Fibroblast of lung (primary cell): ENCODE results near the gene SH3GL1. TPM values are rescaled to one million over a fixed set of nuclear protein-coding genes. Genes with fewer than 3 reads are reported as not detected.

ENCODE experiments used
- DNase-seq, 2 donors: peaks; one replicate each; pipeline versions ENCODE4 v3.0.0 to v3.0.0-alpha.2; 2010; ENCODE audit warnings: low read depth in 2 of 2
- H2AFZ ChIP-seq: 2 replicates; pipeline ENCODE4 v1.5.1; 2012; ENCODE audit warnings: low read length, control low read depth, inconsistent platforms
- H3K27ac ChIP-seq: 2 replicates; pipeline ENCODE4 v1.5.1; 2011; ENCODE audit warnings: low read length, control low read depth; ENCODE audit not compliant: insufficient read depth
- H3K27me3 ChIP-seq: 2 replicates; pipeline ENCODE4 v1.5.1; 2011; ENCODE audit warnings: mild to moderate bottlenecking, low read length; ENCODE audit not compliant: control insufficient read depth, insufficient read depth
- H3K36me3 ChIP-seq: 2 replicates; pipeline ENCODE4 v1.5.1; 2011; ENCODE audit warnings: low read length; ENCODE audit not compliant: control insufficient read depth, insufficient read depth
- H3K4me1 ChIP-seq: 2 replicates; pipeline ENCODE4 v1.5.1; 2011; ENCODE audit warnings: low read length; ENCODE audit not compliant: control insufficient read depth, insufficient read depth; ENCODE audit errors: extremely low read depth
- H3K4me2 ChIP-seq: 2 replicates; pipeline ENCODE4 v1.5.1; 2011; ENCODE audit warnings: low read length, control low read depth; ENCODE audit not compliant: insufficient read depth; ENCODE audit errors: extremely low read depth
- H3K4me3 ChIP-seq, 4 experiments: fragments of 200-600 bp in 1 of 4; sonication (generic) in 1 of 4; replicated peaks in 1 of 4; 2 replicates each; pipeline ENCODE4 v1.5.1; 2011 to 2016; ENCODE audit warnings: low read length in 4 of 4, low read depth in 3 of 4, mild to moderate bottlenecking in 3 of 4, control low read depth in 2 of 4, inconsistent platforms in 1 of 4, mixed read lengths in 1 of 4; ENCODE audit not compliant: insufficient read depth in 1 of 4; ENCODE audit errors: control extremely low read depth in 1 of 4
- H3K79me2 ChIP-seq: 2 replicates; pipeline ENCODE4 v1.5.1; 2012; ENCODE audit warnings: mild to moderate bottlenecking, low read length, inconsistent platforms; ENCODE audit not compliant: control insufficient read depth, insufficient read depth
- H3K9ac ChIP-seq: 2 replicates; pipeline ENCODE4 v1.5.1; 2011; ENCODE audit warnings: mild to moderate bottlenecking, low read length, control low read depth; ENCODE audit not compliant: insufficient read depth
- H3K9me3 ChIP-seq: 2 replicates; pipeline ENCODE4 v1.5.1; 2012; ENCODE audit warnings: low read depth, low read length; ENCODE audit not compliant: control insufficient read depth, insufficient read depth
- H4K20me1 ChIP-seq: 2 replicates; pipeline ENCODE4 v1.5.1; 2011; ENCODE audit warnings: low read length; ENCODE audit not compliant: control insufficient read depth, insufficient read depth; ENCODE audit errors: extremely low read depth
- EZH2 ChIP-seq: IDR thresholded peaks from 2 replicates; pipeline ENCODE4 v1.5.1; 2012; ENCODE audit warnings: low read length, control low read depth, mild to moderate bottlenecking; ENCODE audit errors: missing control alignments
- polyA plus RNA-seq, 2 donors: library from polyadenylated mRNA; depleted of rRNA in 1 of 2; stranded (reverse) in 1 of 2; unstranded in 1 of 2; fragments of >200 nt; gene quantifications; 2 replicates each; pipeline ENCODE4 v1.2.1, GENCODE V29; 2011 to 2012; ENCODE audit warnings: missing spikeins in 1 of 2
- total RNA-seq: library from RNA; depleted of rRNA; stranded (reverse); fragments of >200 nt; gene quantifications from 2 replicates; pipeline ENCODE4 v1.2.1, GENCODE V29; 2014
- TF ChIP-seq, protein P1 (sequence below), 2 donors: IDR thresholded peaks in 1 of 2; conservative IDR thresholded peaks in 1 of 2; 1 replicate in 1 of 2; 2 replicates in 1 of 2; pipeline ENCODE4 v1.5.1; 2011 to 2012; ENCODE audit warnings: low read length in 2 of 2, control low read depth in 1 of 2, inconsistent platforms in 1 of 2, low read depth in 1 of 2, mild to moderate bottlenecking in 1 of 2

SH3GL1 gene
- total and polyA plus RNA-seq, 2 donors (not counting 1 experiment from before 2014, with no cell fraction given) = 23.9 to 44.9 TPM

DNA sequence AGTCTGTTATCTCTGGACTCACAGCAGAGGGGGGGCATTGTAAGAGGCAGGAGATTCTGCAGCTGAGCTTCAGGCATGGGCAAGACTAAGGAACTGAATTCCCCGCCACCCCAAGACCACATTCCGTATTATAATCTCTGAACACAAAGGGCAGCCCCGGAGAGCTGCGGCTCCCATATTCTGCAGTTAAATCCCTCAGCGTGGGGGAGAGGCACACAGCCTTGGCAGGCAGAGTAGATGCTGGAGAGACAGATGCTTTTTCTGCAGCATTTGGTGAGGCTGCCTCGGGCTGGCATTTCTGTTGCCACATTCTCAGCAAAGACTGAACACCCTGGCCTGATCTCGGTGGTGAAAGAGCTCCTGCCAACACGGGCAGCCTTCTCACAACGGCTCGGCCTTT is 15.0 kb upstream of the SH3GL1 start:
- peaks cover 6% of the 10 kb centered on the region for H3K36me3 ChIP-seq
- no peaks in the 10 kb centered on the region for H4K20me1 ChIP-seq
- H3K4me2 ChIP-seq = peak overlapping the region; percentile 61
- H3K27me3 ChIP-seq = no peaks in the 10 kb centered on the region
- peaks cover 8% of the 10 kb centered on the region for H3K4me1 ChIP-seq
- H3K9ac ChIP-seq = no peak overlapping the region
- TF ChIP-seq, protein P1, sequence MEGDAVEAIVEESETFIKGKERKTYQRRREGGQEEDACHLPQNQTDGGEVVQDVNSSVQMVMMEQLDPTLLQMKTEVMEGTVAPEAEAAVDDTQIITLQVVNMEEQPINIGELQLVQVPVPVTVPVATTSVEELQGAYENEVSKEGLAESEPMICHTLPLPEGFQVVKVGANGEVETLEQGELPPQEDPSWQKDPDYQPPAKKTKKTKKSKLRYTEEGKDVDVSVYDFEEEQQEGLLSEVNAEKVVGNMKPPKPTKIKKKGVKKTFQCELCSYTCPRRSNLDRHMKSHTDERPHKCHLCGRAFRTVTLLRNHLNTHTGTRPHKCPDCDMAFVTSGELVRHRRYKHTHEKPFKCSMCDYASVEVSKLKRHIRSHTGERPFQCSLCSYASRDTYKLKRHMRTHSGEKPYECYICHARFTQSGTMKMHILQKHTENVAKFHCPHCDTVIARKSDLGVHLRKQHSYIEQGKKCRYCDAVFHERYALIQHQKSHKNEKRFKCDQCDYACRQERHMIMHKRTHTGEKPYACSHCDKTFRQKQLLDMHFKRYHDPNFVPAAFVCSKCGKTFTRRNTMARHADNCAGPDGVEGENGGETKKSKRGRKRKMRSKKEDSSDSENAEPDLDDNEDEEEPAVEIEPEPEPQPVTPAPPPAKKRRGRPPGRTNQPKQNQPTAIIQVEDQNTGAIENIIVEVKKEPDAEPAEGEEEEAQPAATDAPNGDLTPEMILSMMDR (conservative IDR thresholded peaks at IDR 0.05 in 1 of 2, IDR thresholded peaks at IDR 0.05 in 1 of 2; ENCODE audit: low read depth in 1 of 2, low read length in 2 of 2) = no peak
- no peak for TF ChIP-seq EZH2
- no peaks in the 10 kb centered on the region for H3K9me3 ChIP-seq
- H3K79me2 ChIP-seq = peaks cover 10% of the 10 kb centered on the region
- peak in 1 of 2 donors; percentile 30 for DNase-seq
- no peak overlapping the region for H2AFZ ChIP-seq
- no peak overlapping the region for H3K27ac ChIP-seq
- H3K4me3 ChIP-seq = peak overlapping the region in 2 of 4 experiments; percentile 22 to 36

DNA sequence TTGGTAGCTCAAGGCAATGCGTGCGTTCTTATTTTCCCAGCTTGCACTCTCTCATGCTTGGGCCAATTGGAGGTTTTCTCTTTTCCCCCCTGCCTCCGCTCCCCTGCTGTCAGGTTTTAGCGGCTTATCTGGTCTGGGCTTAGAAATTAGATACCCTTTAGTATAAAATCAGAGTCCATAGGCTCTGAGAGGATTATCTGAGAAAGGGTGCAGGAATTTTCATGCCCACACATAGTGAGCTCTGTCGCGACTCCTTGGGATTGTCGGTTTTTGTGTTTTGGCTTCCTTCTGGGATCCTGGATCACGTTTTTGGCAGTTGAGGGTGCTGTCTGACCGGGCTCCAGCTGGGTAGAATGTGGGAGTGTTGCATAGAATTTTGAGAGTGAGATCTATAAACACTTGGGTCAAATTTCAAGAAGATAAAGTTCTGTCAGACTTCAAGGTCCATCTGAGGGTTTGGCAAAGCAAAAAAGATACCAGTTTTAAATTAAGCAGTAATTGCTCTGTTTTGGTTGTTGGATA is 14.5 kb upstream of the SH3GL1 start:
- H3K4me1 ChIP-seq = peaks cover 8% of the 10 kb centered on the region
- peak; percentile 12 to 71 for DNase-seq
- no peak overlapping the region for H2AFZ ChIP-seq
- peaks cover 6% of the 10 kb centered on the region for H3K36me3 ChIP-seq
- H3K4me3 ChIP-seq = peak overlapping the region in 2 of 4 experiments; percentile 21 to 36
- peak overlapping the region; percentile 61 for H3K4me2 ChIP-seq
- H3K9me3 ChIP-seq = no peaks in the 10 kb centered on the region
- no peaks in the 10 kb centered on the region for H4K20me1 ChIP-seq
- peak overlapping the region; percentile 40 for H3K27ac ChIP-seq
- H3K9ac ChIP-seq = no peak overlapping the region
- H3K27me3 ChIP-seq = no peaks in the 10 kb centered on the region
- peaks cover 10% of the 10 kb centered on the region for H3K79me2 ChIP-seq
- TF ChIP-seq, protein P1 (conservative IDR thresholded peaks at IDR 0.05 in 1 of 2, IDR thresholded peaks at IDR 0.05 in 1 of 2; ENCODE audit: low read depth in 1 of 2, low read length in 2 of 2) = peak in 1 of 2 donors; percentile 16
- no peak for TF ChIP-seq EZH2

DNA sequence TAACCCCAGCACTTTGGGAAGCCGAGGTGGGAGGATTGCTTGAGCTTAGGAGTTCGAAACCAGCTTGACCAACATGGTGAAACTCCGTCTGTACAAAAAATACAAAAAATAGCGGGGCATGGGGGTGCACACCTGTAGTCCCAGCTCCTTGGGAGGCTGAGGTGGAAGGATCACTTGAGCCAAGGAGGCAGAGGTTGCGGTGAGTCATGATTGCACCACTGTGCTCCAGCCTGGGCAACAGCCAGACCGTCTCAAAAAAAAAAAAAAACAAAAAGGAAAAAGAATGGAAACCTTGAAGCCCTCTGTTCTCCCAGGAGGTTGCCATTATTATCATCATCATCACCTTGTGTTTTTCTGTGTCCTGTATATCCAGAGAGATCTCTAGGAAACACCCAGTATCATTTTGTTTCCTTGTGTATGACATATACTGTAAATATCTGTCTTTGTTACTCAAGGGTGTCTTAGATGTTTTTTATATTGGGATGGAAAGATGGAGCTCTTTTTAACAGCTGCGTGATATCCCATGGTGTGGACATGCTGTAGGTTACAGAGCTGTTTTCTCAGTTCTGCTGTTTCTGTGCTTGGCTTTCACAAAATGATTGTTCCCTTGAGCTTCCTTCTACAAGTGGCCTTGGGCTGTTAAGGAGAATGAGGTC is 13.9 kb upstream of the SH3GL1 start:
- peak overlapping the region; percentile 61 for H3K4me2 ChIP-seq
- peak overlapping the region in 2 of 4 experiments; percentile 21 to 36 for H3K4me3 ChIP-seq
- no peak overlapping the region for H2AFZ ChIP-seq
- no peaks in the 10 kb centered on the region for H3K9me3 ChIP-seq
- H3K27ac ChIP-seq = peak overlapping the region; percentile 40
- no peaks in the 10 kb centered on the region for H4K20me1 ChIP-seq
- H3K27me3 ChIP-seq = no peaks in the 10 kb centered on the region
- peaks cover 6% of the 10 kb centered on the region for H3K36me3 ChIP-seq
- DNase-seq = peak; percentile 14 to 60
- TF ChIP-seq EZH2 = no peak
- TF ChIP-seq, protein P1 (conservative IDR thresholded peaks at IDR 0.05 in 1 of 2, IDR thresholded peaks at IDR 0.05 in 1 of 2; ENCODE audit: low read depth in 1 of 2, low read length in 2 of 2) = no peak
- no peak overlapping the region for H3K9ac ChIP-seq
- peaks cover 8% of the 10 kb centered on the region for H3K4me1 ChIP-seq
- peaks cover 11% of the 10 kb centered on the region for H3K79me2 ChIP-seq
